ENCODE results near the gene NARS2. TPM values are rescaled to one million over a fixed set of nuclear protein-coding genes. Genes with fewer than 3 reads are reported as not detected.
"Not testable (repeated sequence)": the region's sequence is repeated elsewhere in the genome, so short reads cannot be mapped to it uniquely, and the experiment has no call there.

NARS2 gene
- total RNA-seq, 3 donors from 2014 or later (not counting 1 experiment from before 2014, with no cell fraction given), result 6.5 to 9.6 (median 8.8) TPM

DNA sequence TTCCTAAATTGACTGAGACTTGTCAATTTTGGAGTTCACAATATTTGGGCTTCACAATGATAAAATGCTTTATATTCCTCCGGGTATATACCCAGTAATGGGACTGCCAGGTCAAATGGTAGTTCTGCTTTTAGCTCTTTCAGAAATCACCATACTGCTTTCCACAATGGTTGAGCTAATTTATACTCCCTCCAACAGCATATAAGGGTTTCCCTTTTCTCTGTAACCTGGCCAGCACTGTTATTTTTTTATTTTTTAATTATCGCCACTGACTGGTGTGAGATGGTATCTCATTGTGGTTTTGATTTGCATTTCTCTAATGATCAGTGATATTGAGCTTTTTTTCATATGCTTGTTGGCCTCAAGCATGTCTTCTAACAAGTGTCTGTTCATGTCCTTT, 21.8 kb downstream of the NARS2 start:
- DNase-seq, result no peak
- H3K27ac Mint-ChIP-seq, result no peak overlapping the region
- WGBS (ENCODE audit: insufficient coverage), result 85% methylated on average over 2 of the region's 2 CpGs

DNA sequence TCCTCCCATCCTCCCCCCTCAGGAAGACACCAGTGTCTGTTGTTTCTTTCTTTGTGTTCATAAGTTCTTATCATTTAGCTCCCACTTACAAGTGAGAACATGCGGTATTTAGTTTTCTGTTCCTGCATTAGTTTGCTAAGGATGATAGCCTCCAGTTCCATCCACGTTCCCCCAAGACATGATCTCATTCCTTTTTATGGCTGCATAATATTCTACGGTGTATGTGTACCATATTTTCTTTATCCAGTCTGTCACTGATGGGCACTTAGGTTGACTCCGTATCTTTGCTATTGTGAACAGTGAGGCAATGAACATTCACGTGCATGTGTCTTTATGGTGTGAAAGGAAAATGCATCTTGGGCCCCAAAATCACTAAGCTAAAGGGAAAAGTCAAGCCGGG, 22.5 kb downstream of the NARS2 start:
- H3K27ac Mint-ChIP-seq; H3K4me1 ChIP-seq (ENCODE audit: control insufficient read depth, insufficient read depth, low read length); H3K36me3 Mint-ChIP-seq; H3K4me3 ChIP-seq (ENCODE audit: low read length); H3K27me3 ChIP-seq (ENCODE audit: control insufficient read depth, insufficient read depth, low read length); H3K9me3 ChIP-seq (ENCODE audit: control insufficient read depth, insufficient read depth, low read length); H3K4me3 Mint-ChIP-seq; H3K9me3 Mint-ChIP-seq; H3K27me3 Mint-ChIP-seq (ENCODE audit: low read depth in 2 of 2); ATAC-seq; H3K27ac ChIP-seq (ENCODE audit: low read length); H3K4me1 Mint-ChIP-seq; DNase-seq; intact Hi-C loops (cut with micrococcal nuclease): not testable (repeated sequence)
- 98% methylated on average over 6 of the region's 6 CpGs for WGBS (ENCODE audit: insufficient coverage)
- H3K36me3 ChIP-seq (ENCODE audit: control insufficient read depth, insufficient read depth, low read length), result peaks cover 11% of the 10 kb centered on the region

More for the DNA sequence above, 21.8 kb downstream of the NARS2 start:
- Histone ChIP-seq H3K4me1 (ENCODE audit: control insufficient read depth, insufficient read depth, low read length) (no peaks in the 10 kb centered on the region), H3K36me3 (ENCODE audit: control insufficient read depth, insufficient read depth, low read length) (peaks cover 9% of the 10 kb centered on the region), H3K27me3 (ENCODE audit: control insufficient read depth, insufficient read depth, low read length) (no peaks in the 10 kb centered on the region), H3K27ac (ENCODE audit: low read length) (no peak overlapping the region), H3K9me3 (ENCODE audit: control insufficient read depth, insufficient read depth, low read length) (no peaks in the 10 kb centered on the region), H3K4me3 (ENCODE audit: low read length) (no peak overlapping the region)
- intact Hi-C loops (cut with micrococcal nuclease), result no loop called here
- Mint-ChIP-seq H3K4me1 (peaks cover 0 to 3% of the 10 kb centered on the region in 2 donors), H3K27me3 (ENCODE audit: low read depth in 2 of 2) (no peaks in the 10 kb centered on the region), H3K9me3 (no peaks in the 10 kb centered on the region), H3K4me3 (no peak overlapping the region), H3K36me3 (peaks cover 8% of the 10 kb centered on the region)
- TF ChIP-seq, protein P1, sequence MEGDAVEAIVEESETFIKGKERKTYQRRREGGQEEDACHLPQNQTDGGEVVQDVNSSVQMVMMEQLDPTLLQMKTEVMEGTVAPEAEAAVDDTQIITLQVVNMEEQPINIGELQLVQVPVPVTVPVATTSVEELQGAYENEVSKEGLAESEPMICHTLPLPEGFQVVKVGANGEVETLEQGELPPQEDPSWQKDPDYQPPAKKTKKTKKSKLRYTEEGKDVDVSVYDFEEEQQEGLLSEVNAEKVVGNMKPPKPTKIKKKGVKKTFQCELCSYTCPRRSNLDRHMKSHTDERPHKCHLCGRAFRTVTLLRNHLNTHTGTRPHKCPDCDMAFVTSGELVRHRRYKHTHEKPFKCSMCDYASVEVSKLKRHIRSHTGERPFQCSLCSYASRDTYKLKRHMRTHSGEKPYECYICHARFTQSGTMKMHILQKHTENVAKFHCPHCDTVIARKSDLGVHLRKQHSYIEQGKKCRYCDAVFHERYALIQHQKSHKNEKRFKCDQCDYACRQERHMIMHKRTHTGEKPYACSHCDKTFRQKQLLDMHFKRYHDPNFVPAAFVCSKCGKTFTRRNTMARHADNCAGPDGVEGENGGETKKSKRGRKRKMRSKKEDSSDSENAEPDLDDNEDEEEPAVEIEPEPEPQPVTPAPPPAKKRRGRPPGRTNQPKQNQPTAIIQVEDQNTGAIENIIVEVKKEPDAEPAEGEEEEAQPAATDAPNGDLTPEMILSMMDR (IDR thresholded peaks at IDR 0.05), result no peak
- ATAC-seq, result no peak

DNA sequence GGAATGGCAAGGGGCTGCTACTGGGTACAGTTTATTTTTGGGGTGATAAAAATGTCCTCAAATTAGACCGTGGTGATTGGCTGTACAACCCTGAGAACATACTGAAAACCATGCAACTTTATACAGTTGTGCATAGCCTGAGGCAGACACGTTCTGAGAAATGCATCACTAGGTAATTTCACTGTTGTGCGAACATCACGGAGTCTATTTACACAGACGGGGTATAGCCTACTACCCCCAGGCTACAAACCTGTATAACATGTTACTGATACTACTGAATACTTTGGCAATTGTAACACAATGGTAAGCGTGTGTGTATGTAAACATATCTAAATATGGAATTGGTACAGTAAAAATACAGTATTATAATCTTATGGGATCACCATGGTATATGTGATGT, 23.6 kb downstream of the NARS2 start:
- peaks cover 0 to 4% of the 10 kb centered on the region in 2 donors for H3K4me1 Mint-ChIP-seq
- H3K27ac Mint-ChIP-seq, result no peak overlapping the region
- DNase-seq (no peak), ATAC-seq (no peak)
- no peak overlapping the region for H3K4me3 ChIP-seq (ENCODE audit: low read length)
- peaks cover 2% of the 10 kb centered on the region for H3K36me3 ChIP-seq (ENCODE audit: control insufficient read depth, insufficient read depth, low read length)
- no peak overlapping the region for H3K4me3 Mint-ChIP-seq
- intact Hi-C loops (cut with micrococcal nuclease), result no loop called here
- no peaks in the 10 kb centered on the region for H3K9me3 Mint-ChIP-seq
- no peaks in the 10 kb centered on the region for H3K9me3 ChIP-seq (ENCODE audit: control insufficient read depth, insufficient read depth, low read length)
- TF ChIP-seq, protein P1 (IDR thresholded peaks at IDR 0.05), result no peak
- H3K27ac ChIP-seq (ENCODE audit: low read length), result no peak overlapping the region
- no peaks in the 10 kb centered on the region for H3K27me3 ChIP-seq (ENCODE audit: control insufficient read depth, insufficient read depth, low read length)
- H3K27me3 Mint-ChIP-seq (ENCODE audit: low read depth in 2 of 2), result no peaks in the 10 kb centered on the region
- no peaks in the 10 kb centered on the region for H3K4me1 ChIP-seq (ENCODE audit: control insufficient read depth, insufficient read depth, low read length)
- 79% methylated on average over 5 of the region's 6 CpGs for WGBS (ENCODE audit: insufficient coverage)
- H3K36me3 Mint-ChIP-seq, result peaks cover 5% of the 10 kb centered on the region

DNA sequence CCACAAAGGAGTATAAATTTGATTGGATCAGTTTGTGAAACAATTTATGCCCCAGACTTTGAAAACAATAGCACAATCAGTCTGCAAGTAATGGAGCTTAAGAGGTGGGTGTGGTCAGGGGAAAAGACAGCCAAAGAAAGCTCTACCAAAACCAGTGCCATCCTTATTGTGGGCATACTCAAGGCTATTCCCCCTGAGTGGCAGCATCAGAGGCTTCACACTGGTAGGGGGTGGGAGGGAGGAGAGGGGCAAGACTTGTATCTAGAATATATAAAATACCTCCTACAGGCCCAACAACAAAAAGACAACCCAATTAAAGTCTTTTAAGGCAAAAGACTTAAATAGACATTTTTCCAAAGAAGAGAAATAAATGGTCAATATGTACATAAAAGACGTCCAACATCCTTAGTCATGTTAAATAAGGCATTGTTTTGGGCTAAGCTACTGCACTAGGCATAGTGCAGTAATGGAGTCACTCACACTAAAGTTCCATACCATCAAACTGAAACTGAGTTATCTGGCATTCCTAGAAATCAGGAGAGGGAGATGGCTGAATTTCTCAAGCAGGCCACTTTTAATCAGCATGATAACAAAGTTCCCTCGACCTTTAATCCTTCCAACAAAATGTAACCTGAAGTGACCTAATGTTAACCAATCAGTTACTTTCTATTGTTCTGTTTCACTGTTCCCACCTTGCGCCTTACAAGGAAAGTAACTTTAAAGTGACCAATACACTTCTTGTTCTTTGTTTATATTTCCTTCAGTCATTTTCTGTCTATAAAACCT, 24.8 kb downstream of the NARS2 start:
- H3K4me3 ChIP-seq (ENCODE audit: low read length), result no peak overlapping the region
- Mint-ChIP-seq H3K27me3 (ENCODE audit: low read depth in 2 of 2) (no peaks in the 10 kb centered on the region), H3K9me3 (no peaks in the 10 kb centered on the region), H3K36me3 (no peaks in the 10 kb centered on the region), H3K4me3 (no peak overlapping the region), H3K27ac (no peak overlapping the region), H3K4me1 (peaks cover 0 to 4% of the 10 kb centered on the region in 2 donors)
- ATAC-seq (no peak), DNase-seq (no peak)
- no peaks in the 10 kb centered on the region for H3K4me1 ChIP-seq (ENCODE audit: control insufficient read depth, insufficient read depth, low read length)
- H3K27me3 ChIP-seq (ENCODE audit: control insufficient read depth, insufficient read depth, low read length), result no peaks in the 10 kb centered on the region
- WGBS (ENCODE audit: insufficient coverage), result 81% methylated on average over 3 of the region's 3 CpGs
- TF ChIP-seq, protein P1 (IDR thresholded peaks at IDR 0.05), result no peak
- H3K36me3 ChIP-seq (ENCODE audit: control insufficient read depth, insufficient read depth, low read length), result peaks cover 2% of the 10 kb centered on the region
- H3K9me3 ChIP-seq (ENCODE audit: control insufficient read depth, insufficient read depth, low read length), result no peaks in the 10 kb centered on the region
- no peak overlapping the region for H3K27ac ChIP-seq (ENCODE audit: low read length)
- intact Hi-C loops (cut with micrococcal nuclease), result no loop called here

Data from natural killer cell (primary cell).